B cell (primary cell): Measurements from ENCODE around the gene OR5AU1. TPM values are rescaled to one million over a fixed set of nuclear protein-coding genes. Genes with fewer than 3 reads are reported as not detected.

ENCODE experiments used
- ATAC-seq: fragments of 200-7000 bp; cut with Tn5 transposase; one replicate; pipeline ENCODE4 v1.10.0; 2021; ENCODE audit warnings: low read depth, mild to moderate bottlenecking, moderate number of reproducible peaks, moderate library complexity
- CTCF ChIA-PET: fragments of 350-600 bp; sonication (Branson Sonifier 250); formaldehyde crosslinking; loops from one replicate; lab custom pipeline; 2021; ENCODE audit warnings: antibody characterized with exemption, inconsistent platforms; lab: Charles Lee
- POLR2A ChIA-PET: fragments of 350-600 bp; sonication (Branson Sonifier 250); formaldehyde crosslinking; loops from one replicate; lab custom pipeline; 2021; ENCODE audit warnings: antibody characterized with exemption; lab: Charles Lee
- DNase-seq: peaks from one replicate; pipeline ENCODE4 v3.0.0; 2013
- H2AFZ ChIP-seq: 2 replicates; pipeline ENCODE4 v1.6.1; 2012; ENCODE audit warnings: mild to moderate bottlenecking, low read depth, low read length; ENCODE audit not compliant: insufficient read depth, poor library complexity, severe bottlenecking
- H3K27ac ChIP-seq, 2 donors: 1 replicate in 1 of 2; 2 replicates in 1 of 2; pipeline ENCODE4 v1.5.1; 2012 to 2013; ENCODE audit warnings: low read length in 2 of 2, mild to moderate bottlenecking in 2 of 2, moderate library complexity in 1 of 2
- H3K27me3 ChIP-seq, 4 experiments: fragments of 200-600 bp in 1 of 4; sonication (generic) in 1 of 4; replicated peaks in 1 of 4; 1 replicate in 2 of 4; 2 replicates in 2 of 4; pipeline versions ENCODE4 v1.6.1 to v1.7.0; 2013 to 2016; ENCODE audit warnings: low read length in 3 of 4, mild to moderate bottlenecking in 2 of 4, mixed read lengths in 1 of 4, moderate library complexity in 1 of 4; ENCODE audit not compliant: insufficient read depth in 4 of 4, control insufficient read depth in 3 of 4; ENCODE audit errors: control extremely low read depth in 1 of 4
- H3K36me3 ChIP-seq, 2 experiments: replicated peaks in 1 of 2; 1 replicate in 1 of 2; 2 replicates in 1 of 2; pipeline versions ENCODE4 v1.6.1 to v1.7.1; 2013; ENCODE audit warnings: low read length in 1 of 2; ENCODE audit not compliant: insufficient read depth in 2 of 2, control insufficient read depth in 1 of 2; ENCODE audit errors: control extremely low read depth in 1 of 2, extremely low read depth in 1 of 2
- H3K4me1 ChIP-seq, 2 donors: fragments of 200-600 bp in 1 of 2; sonication (generic) in 1 of 2; 1 replicate in 1 of 2; 2 replicates in 1 of 2; pipeline versions ENCODE4 v1.5.1 to v1.6.1; 2013 to 2017; ENCODE audit warnings: low read length in 2 of 2; ENCODE audit not compliant: control insufficient read depth in 2 of 2, insufficient read depth in 2 of 2
- H3K4me2 ChIP-seq: replicated peaks from 2 replicates; pipeline ENCODE3; 2012; ENCODE audit warnings: mild to moderate bottlenecking, low read depth, low read length; ENCODE audit not compliant: poor library complexity, severe bottlenecking
- H3K4me3 ChIP-seq, 5 experiments: fragments of 200-600 bp in 1 of 5; sonication (generic) in 1 of 5; 1 replicate in 3 of 5; 2 replicates in 2 of 5; pipeline versions ENCODE4 v1.5.1 to v1.7.0; 2011 to 2016; ENCODE audit warnings: low read length in 4 of 5, mild to moderate bottlenecking in 4 of 5, low read depth in 2 of 5, control low read depth in 1 of 5, moderate library complexity in 1 of 5; ENCODE audit not compliant: insufficient read depth in 1 of 5; ENCODE audit errors: control extremely low read depth in 1 of 5, extremely low read depth in 1 of 5
- H3K79me2 ChIP-seq: fragments of 200-600 bp; sonication (generic); one replicate; pipeline ENCODE4 v1.6.0; 2016; ENCODE audit warnings: low read length; ENCODE audit not compliant: control insufficient read depth, insufficient read depth
- H3K9ac ChIP-seq: fragments of 200-600 bp; sonication (generic); 2 replicates; pipeline ENCODE4 v1.6.1; 2017; ENCODE audit warnings: mild to moderate bottlenecking, low read length, moderate library complexity
- H3K9me3 ChIP-seq, 3 donors: one replicate each; pipeline versions ENCODE4 v1.6.1 to v1.7.1; 2013; ENCODE audit warnings: low read length in 2 of 3; ENCODE audit not compliant: control insufficient read depth in 2 of 3, insufficient read depth in 1 of 3; ENCODE audit errors: control extremely low read depth in 1 of 3
- H4K20me1 ChIP-seq: 2 replicates; pipeline ENCODE4 v1.6.0; 2012; ENCODE audit warnings: mild to moderate bottlenecking, low read length; ENCODE audit not compliant: insufficient read depth, control insufficient read depth, poor library complexity, severe bottlenecking
- H3K27ac Mint-ChIP-seq: one replicate; pipeline ENCODE4 v1.8.0; 2021; ENCODE audit warnings: mixed read lengths
- H3K27me3 Mint-ChIP-seq: one replicate; pipeline ENCODE4 v1.8.0; 2021; ENCODE audit warnings: mixed read lengths
- H3K4me1 Mint-ChIP-seq: one replicate; pipeline ENCODE4 v1.8.0; 2021; ENCODE audit warnings: mixed read lengths
- H3K4me3 Mint-ChIP-seq: one replicate; pipeline ENCODE4 v1.8.0; 2021; ENCODE audit warnings: mixed read lengths
- H3K9me3 Mint-ChIP-seq: one replicate; pipeline ENCODE4 v1.8.0; 2022; ENCODE audit warnings: mixed read lengths; ENCODE audit not compliant: insufficient read depth
- EZH2 ChIP-seq: IDR thresholded peaks from 2 replicates; pipeline ENCODE4 v1.6.1; 2012; ENCODE audit warnings: borderline replicate concordance, low read depth, mild to moderate bottlenecking, moderate library complexity, low read length; ENCODE audit not compliant: insufficient read depth, poor library complexity, severe bottlenecking
- WGBS: methylation state at CpG from one replicate; pipeline ENCODE4 v1.1.5; 2013; ENCODE audit warnings: missing lambda C conversion rate; ENCODE audit not compliant: insufficient coverage; 5-methylcytosine and 5-hydroxymethylcytosine counted together
- intact Hi-C: fragments of 100-400 bp; cut with micrococcal nuclease; formaldehyde crosslinking; loops from one replicate; pipeline ENCODE4 v1.10.0; 2022
- polyA plus RNA-seq: library from polyadenylated mRNA; depleted of rRNA; stranded (reverse); fragments of >200 nt; gene quantifications from 2 replicates; pipeline ENCODE4 v1.2.3, GENCODE V29; 2012
- total RNA-seq, 2 donors: library from RNA; stranded (reverse); fragments of 120-200 nt in 1 of 2; gene quantifications; 1 replicate in 1 of 2; 2 replicates in 1 of 2; pipeline versions ENCODE4 v1.2.3 to v1.2.4, GENCODE V29; 2013 to 2022
- TF ChIP-seq, protein P1 (sequence below): fragments of 200-600 bp; IDR thresholded peaks from one replicate; pipeline ENCODE4 v1.8.0; 2022; ENCODE audit warnings: antibody characterized with exemption, mild to moderate bottlenecking

Gene OR5AU1
- total and polyA plus RNA-seq, 2 donors (not counting 1 experiment from before 2014, with no cell fraction given) = not detected

DNA sequence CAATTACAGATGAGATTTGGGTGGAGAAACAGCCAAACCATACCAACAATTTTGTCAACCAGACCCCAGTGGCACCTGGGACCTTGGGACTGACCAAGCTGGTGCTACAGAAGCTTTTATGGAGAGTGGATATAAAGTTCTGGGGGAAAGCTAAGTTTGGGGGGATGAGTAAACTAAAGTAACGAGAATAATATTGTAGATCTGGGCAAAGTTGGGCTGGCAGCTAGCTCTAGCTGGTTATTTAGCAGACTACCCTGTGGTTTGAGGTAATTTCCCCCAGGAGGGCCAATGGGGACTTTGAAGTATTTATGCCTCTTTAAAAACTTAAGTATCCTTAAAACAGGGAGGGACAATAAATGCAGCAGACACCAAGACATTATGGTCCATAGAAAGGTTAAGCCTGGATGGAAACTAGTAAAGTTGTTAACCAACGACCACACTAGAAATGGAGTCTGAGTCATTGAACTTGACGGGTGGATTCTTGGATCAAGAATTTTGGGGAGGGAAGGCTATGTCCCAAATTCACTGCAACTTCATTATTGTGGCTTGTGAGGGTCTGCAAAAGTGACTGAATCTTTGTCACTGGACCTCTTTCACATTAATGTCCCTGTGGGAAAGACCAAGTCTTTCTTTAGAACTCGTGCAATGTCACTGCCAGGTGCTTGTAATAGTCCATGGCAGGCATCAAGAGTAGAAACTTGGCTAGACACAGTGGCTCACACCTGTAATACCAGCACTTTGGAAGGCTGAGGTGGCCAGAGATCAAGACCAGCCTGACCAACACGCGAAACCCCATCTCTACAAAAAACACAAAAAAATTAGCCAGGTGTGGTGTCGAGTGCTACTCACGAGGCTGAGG lies 48.5 kb upstream of the OR5AU1 start:
- H3K4me2 ChIP-seq = no peak overlapping the region
- H3K9me3 ChIP-seq = no peaks in the 10 kb centered on the region
- Mint-ChIP-seq H3K4me1 (no peaks in the 10 kb centered on the region), H3K27ac (no peak overlapping the region), H3K27me3 (no peaks in the 10 kb centered on the region), H3K4me3 (no peak overlapping the region), H3K9me3 (no peaks in the 10 kb centered on the region)
- ATAC-seq (no peak), DNase-seq (no peak)
- H3K36me3 ChIP-seq = peaks cover 0 to 31% of the 10 kb centered on the region in 2 experiments
- ChIA-PET CTCF (no interaction called here), POLR2A (interaction anchor here (0.6 kb wide), 1 partner anchor 23 kb away, joined by 5 read pairs; no protein-coding TSS in a partner anchor)
- WGBS = 93% methylated on average over 5 of the region's 8 CpGs
- TF ChIP-seq EZH2 = no peak
- TF ChIP-seq, protein P1, sequence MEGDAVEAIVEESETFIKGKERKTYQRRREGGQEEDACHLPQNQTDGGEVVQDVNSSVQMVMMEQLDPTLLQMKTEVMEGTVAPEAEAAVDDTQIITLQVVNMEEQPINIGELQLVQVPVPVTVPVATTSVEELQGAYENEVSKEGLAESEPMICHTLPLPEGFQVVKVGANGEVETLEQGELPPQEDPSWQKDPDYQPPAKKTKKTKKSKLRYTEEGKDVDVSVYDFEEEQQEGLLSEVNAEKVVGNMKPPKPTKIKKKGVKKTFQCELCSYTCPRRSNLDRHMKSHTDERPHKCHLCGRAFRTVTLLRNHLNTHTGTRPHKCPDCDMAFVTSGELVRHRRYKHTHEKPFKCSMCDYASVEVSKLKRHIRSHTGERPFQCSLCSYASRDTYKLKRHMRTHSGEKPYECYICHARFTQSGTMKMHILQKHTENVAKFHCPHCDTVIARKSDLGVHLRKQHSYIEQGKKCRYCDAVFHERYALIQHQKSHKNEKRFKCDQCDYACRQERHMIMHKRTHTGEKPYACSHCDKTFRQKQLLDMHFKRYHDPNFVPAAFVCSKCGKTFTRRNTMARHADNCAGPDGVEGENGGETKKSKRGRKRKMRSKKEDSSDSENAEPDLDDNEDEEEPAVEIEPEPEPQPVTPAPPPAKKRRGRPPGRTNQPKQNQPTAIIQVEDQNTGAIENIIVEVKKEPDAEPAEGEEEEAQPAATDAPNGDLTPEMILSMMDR = no peak
- no peak overlapping the region for H3K9ac ChIP-seq
- no peak overlapping the region for H3K4me3 ChIP-seq
- H3K79me2 ChIP-seq = peaks cover 4% of the 10 kb centered on the region
- intact Hi-C loops = no loop called here
- H3K4me1 ChIP-seq = no peaks in the 10 kb centered on the region
- no peak overlapping the region for H2AFZ ChIP-seq
- no peak overlapping the region for H3K27ac ChIP-seq
- H3K27me3 ChIP-seq = no peaks in the 10 kb centered on the region
- no peaks in the 10 kb centered on the region for H4K20me1 ChIP-seq
